H9 (cell line): ENCODE data around the gene DSTN. TPM values are rescaled to one million over a fixed set of nuclear protein-coding genes. Genes with fewer than 3 reads are reported as not detected.

ENCODE experiments used
- DNase-seq: peaks from one replicate; pipeline ENCODE4 v3.0.0-alpha.2; 2017
- H2AFZ ChIP-seq: one replicate; pipeline ENCODE4 v1.6.1; 2013; ENCODE audit warnings: mild to moderate bottlenecking, low read length, control low read depth, moderate library complexity
- H2AK5ac ChIP-seq: 2 replicates; pipeline ENCODE4 v1.6.1; 2013; ENCODE audit warnings: low read length, control low read depth, mixed read lengths; ENCODE audit not compliant: insufficient read length
- H2BK120ac ChIP-seq: one replicate; pipeline ENCODE4 v1.6.1; 2013; ENCODE audit warnings: low read depth, mild to moderate bottlenecking, low read length, control low read depth, inconsistent platforms; ENCODE audit not compliant: poor library complexity, severe bottlenecking
- H2BK12ac ChIP-seq: 2 replicates; pipeline ENCODE4 v1.6.1; 2013; ENCODE audit warnings: low read length, control low read depth, mixed read lengths, low read depth; ENCODE audit not compliant: insufficient read length
- H2BK15ac ChIP-seq: 2 replicates; pipeline ENCODE4 v1.6.1; 2013; ENCODE audit warnings: low read depth, low read length, control low read depth
- H2BK20ac ChIP-seq: one replicate; pipeline ENCODE4 v1.6.1; 2013; ENCODE audit warnings: low read depth, mild to moderate bottlenecking, low read length, control low read depth, inconsistent platforms; ENCODE audit not compliant: poor library complexity, severe bottlenecking
- H2BK5ac ChIP-seq: 2 replicates; pipeline ENCODE4 v1.6.1; 2013; ENCODE audit warnings: low read length, control low read depth, mixed read lengths; ENCODE audit not compliant: insufficient read length
- H3K14ac ChIP-seq: 2 replicates; pipeline ENCODE4 v1.6.1; 2013; ENCODE audit warnings: low read length, control low read depth; ENCODE audit not compliant: insufficient read depth
- H3K18ac ChIP-seq: 2 replicates; pipeline ENCODE4 v1.6.1; 2013; ENCODE audit warnings: low read depth, mild to moderate bottlenecking, mixed read lengths, low read length, control low read depth; ENCODE audit not compliant: insufficient read length
- H3K23ac ChIP-seq: 2 replicates; pipeline ENCODE4 v1.6.1; 2013; ENCODE audit warnings: low read length, control low read depth, mixed read lengths, low read depth; ENCODE audit not compliant: insufficient read length
- H3K23me2 ChIP-seq: 2 replicates; pipeline ENCODE4 v1.6.1; 2013; ENCODE audit warnings: low read depth, mild to moderate bottlenecking, mixed read lengths, low read length, control low read depth; ENCODE audit not compliant: insufficient read length, poor library complexity, severe bottlenecking
- H3K27ac ChIP-seq: 2 replicates; pipeline ENCODE4 v1.5.1; 2013; ENCODE audit warnings: low read length, control low read depth, mixed read lengths, low read depth; ENCODE audit not compliant: insufficient read length
- H3K27me3 ChIP-seq: 2 replicates; pipeline ENCODE4 v1.6.1; 2013; ENCODE audit warnings: low read length, control low read depth, inconsistent platforms; ENCODE audit not compliant: insufficient read depth
- H3K4ac ChIP-seq: 2 replicates; pipeline ENCODE4 v1.6.1; 2013; ENCODE audit warnings: low read depth, mild to moderate bottlenecking, control low read depth, inconsistent platforms, low read length, moderate library complexity
- H3K4me1 ChIP-seq: 2 replicates; pipeline ENCODE4 v1.6.1; 2013; ENCODE audit warnings: low read length, control low read depth, inconsistent platforms; ENCODE audit not compliant: insufficient read depth
- H3K4me2 ChIP-seq: 2 replicates; pipeline ENCODE4 v1.6.1; 2013; ENCODE audit warnings: low read length, control low read depth, mixed read lengths; ENCODE audit not compliant: insufficient read length, insufficient read depth
- H3K56ac ChIP-seq: 2 replicates; pipeline ENCODE4 v1.6.1; 2013; ENCODE audit warnings: low read depth, mild to moderate bottlenecking, mixed read lengths, low read length, control low read depth; ENCODE audit not compliant: insufficient read length
- H3K79me1 ChIP-seq: 2 replicates; pipeline ENCODE4 v1.6.1; 2013; ENCODE audit warnings: low read depth, mild to moderate bottlenecking, moderate library complexity, low read length, control low read depth, inconsistent platforms; ENCODE audit not compliant: insufficient read depth, poor library complexity, severe bottlenecking
- H3K79me2 ChIP-seq: 2 replicates; pipeline ENCODE4 v1.6.1; 2013; ENCODE audit warnings: low read length, control low read depth, inconsistent platforms; ENCODE audit not compliant: insufficient read depth
- H3K9ac ChIP-seq: 2 replicates; pipeline ENCODE4 v1.6.1; 2013; ENCODE audit warnings: low read length, control low read depth, mixed read lengths; ENCODE audit not compliant: insufficient read length; ENCODE audit errors: extremely low read depth
- H3K9me3 ChIP-seq: one replicate; pipeline ENCODE4 v1.6.1; 2013; ENCODE audit warnings: low read depth, low read length, inconsistent platforms; ENCODE audit not compliant: control insufficient read depth
- H3T11ph ChIP-seq: one replicate; pipeline ENCODE4 v1.6.1; 2013; ENCODE audit warnings: mild to moderate bottlenecking, low read length, control low read depth, inconsistent platforms
- H4K20me1 ChIP-seq: one replicate; pipeline ENCODE4 v1.6.1; 2013; ENCODE audit not compliant: control insufficient read depth, insufficient read length, insufficient read depth
- H4K5ac ChIP-seq: 2 replicates; pipeline ENCODE4 v1.6.1; 2013; ENCODE audit warnings: low read depth, mild to moderate bottlenecking, mixed read lengths, low read length, control low read depth; ENCODE audit not compliant: insufficient read length
- H4K8ac ChIP-seq: replicated peaks from 2 replicates; pipeline ENCODE4 v1.6.1; 2013; ENCODE audit warnings: low read length, control low read depth, mixed read lengths, low read depth; ENCODE audit not compliant: insufficient read length
- H4K91ac ChIP-seq: 2 replicates; pipeline ENCODE4 v1.6.1; 2013; ENCODE audit warnings: low read depth, mild to moderate bottlenecking, moderate library complexity, mixed read lengths, low read length, control low read depth; ENCODE audit not compliant: insufficient read length
- H3K27ac Mint-ChIP-seq, 3 experiments: 2 replicates in 2 of 3; 3 replicates in 1 of 3; pipeline ENCODE4 v1.8.0; 2020 to 2021; ENCODE audit warnings: mixed read lengths in 3 of 3, mild to moderate bottlenecking in 1 of 3, moderate library complexity in 1 of 3
- H3K27me3 Mint-ChIP-seq: 2 replicates; pipeline ENCODE4 v1.8.0; 2021; ENCODE audit warnings: low read depth, mild to moderate bottlenecking, moderate library complexity, mixed read lengths
- H3K36me3 Mint-ChIP-seq, 3 experiments: 2 replicates in 2 of 3; 3 replicates in 1 of 3; pipeline ENCODE4 v1.8.0; 2020 to 2021; ENCODE audit warnings: low read depth in 3 of 3, mixed read lengths in 3 of 3; ENCODE audit not compliant: insufficient read depth in 1 of 3
- H3K4me1 Mint-ChIP-seq, 2 experiments: 2 replicates each; pipeline ENCODE4 v1.8.0; 2020; ENCODE audit warnings: mixed read lengths in 2 of 2
- H3K4me3 Mint-ChIP-seq, 2 experiments: 2 replicates in 1 of 2; 3 replicates in 1 of 2; pipeline ENCODE4 v1.8.0; 2020 to 2021; ENCODE audit warnings: mild to moderate bottlenecking in 2 of 2, mixed read lengths in 2 of 2, moderate library complexity in 1 of 2
- H3K9me3 Mint-ChIP-seq, 2 experiments: 2 replicates in 1 of 2; 3 replicates in 1 of 2; pipeline ENCODE4 v1.8.0; 2020; ENCODE audit warnings: mild to moderate bottlenecking in 2 of 2, mixed read lengths in 2 of 2, moderate library complexity in 1 of 2
- WGBS: extraction: QIAGEN DNeasy Blood & Tissue Kit; methylation state at CpG from one replicate; pipeline ENCODE4 v1.1.7; 2013; ENCODE audit warnings: missing lambda C conversion rate, low lambda C conversion rate, mixed read lengths; ENCODE audit not compliant: insufficient read length; ENCODE audit errors: extremely low coverage; 5-methylcytosine and 5-hydroxymethylcytosine counted together
- total RNA-seq: library from RNA; stranded (reverse); gene quantifications from 2 replicates; pipeline ENCODE4 v1.2.1, GENCODE V29; 2021
- TF ChIP-seq, protein P1 (sequence below): fragments of 200-600 bp; sonication (generic); conservative IDR thresholded peaks from 3 replicates; pipeline ENCODE4 v1.8.0; 2021; ENCODE audit warnings: antibody characterized with exemption, mild to moderate bottlenecking

DSTN gene
- total RNA-seq, 1 experiment from 2014 or later: 145 TPM

DNA sequence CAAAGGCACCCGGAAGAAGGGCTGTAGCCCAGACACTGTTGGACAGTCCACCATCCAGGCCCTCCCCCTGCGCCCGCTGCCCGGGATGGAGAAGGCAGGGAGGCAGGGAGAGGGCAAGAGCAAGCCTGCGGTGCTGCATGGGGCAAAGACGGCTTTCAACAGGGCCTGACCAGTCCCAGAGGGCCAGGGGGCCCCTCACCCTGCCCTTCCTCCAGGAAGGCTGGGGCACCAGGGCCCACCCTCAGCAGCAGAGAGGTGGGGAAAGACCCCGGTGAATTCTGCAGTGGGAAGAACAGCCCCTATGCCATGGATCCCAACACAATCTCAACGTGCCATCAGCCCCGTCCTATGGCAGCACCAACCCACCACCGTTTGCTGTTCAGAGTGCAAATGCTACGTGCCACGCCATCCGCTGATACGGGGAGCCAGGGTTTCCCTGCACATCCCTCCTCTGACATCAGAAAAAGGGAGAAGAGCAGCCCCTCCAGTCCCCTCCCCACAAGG is 71.1 kb downstream of the DSTN start:
- no peak overlapping the region for H4K91ac ChIP-seq

More for the DNA sequence above, 71.1 kb downstream of the DSTN start:
- no peak overlapping the region for H2BK120ac ChIP-seq
- no peak overlapping the region for H3K56ac ChIP-seq
- H2AFZ ChIP-seq: no peak overlapping the region
- H2AK5ac ChIP-seq: no peak overlapping the region
- Mint-ChIP-seq H3K27ac (peak overlapping the region in 2 of 3 experiments; percentile 22 to 53; a peak in 2 of 7 replicates), H3K36me3 (peaks cover 21 to 29% (median 22%) of the 10 kb centered on the region in 3 experiments; a peak in 6 of 7 replicates), H3K4me3 (no peak overlapping the region), H3K9me3 (no peaks in the 10 kb centered on the region), H3K27me3 (no peaks in the 10 kb centered on the region), H3K4me1 (peaks cover 11 to 24% of the 10 kb centered on the region in 2 experiments)
- no peak overlapping the region for H3K4me2 ChIP-seq
- H4K5ac ChIP-seq: no peak overlapping the region
- H3K4me1 ChIP-seq: no peaks in the 10 kb centered on the region
- H2BK20ac ChIP-seq: no peak overlapping the region
- H2BK15ac ChIP-seq: no peak overlapping the region
- DNase-seq: no peak
- H3K79me1 ChIP-seq: no peaks in the 10 kb centered on the region
- WGBS: no CpG with 5 or more reads among the region's 14 CpGs
- H3K27ac ChIP-seq: no peak overlapping the region
- H3K23me2 ChIP-seq: no peaks in the 10 kb centered on the region
- no peak overlapping the region for H3K18ac ChIP-seq
- H2BK12ac ChIP-seq: no peak overlapping the region
- no peak overlapping the region for H3K14ac ChIP-seq
- H3K9me3 ChIP-seq: no peaks in the 10 kb centered on the region
- H3K27me3 ChIP-seq: no peaks in the 10 kb centered on the region
- no peaks in the 10 kb centered on the region for H4K20me1 ChIP-seq
- H3K79me2 ChIP-seq: peaks cover 2% of the 10 kb centered on the region; the same call in 1 of the 2 replicates
- no peak overlapping the region for H3K4ac ChIP-seq
- H3K9ac ChIP-seq: no peak overlapping the region
- TF ChIP-seq, protein P1, sequence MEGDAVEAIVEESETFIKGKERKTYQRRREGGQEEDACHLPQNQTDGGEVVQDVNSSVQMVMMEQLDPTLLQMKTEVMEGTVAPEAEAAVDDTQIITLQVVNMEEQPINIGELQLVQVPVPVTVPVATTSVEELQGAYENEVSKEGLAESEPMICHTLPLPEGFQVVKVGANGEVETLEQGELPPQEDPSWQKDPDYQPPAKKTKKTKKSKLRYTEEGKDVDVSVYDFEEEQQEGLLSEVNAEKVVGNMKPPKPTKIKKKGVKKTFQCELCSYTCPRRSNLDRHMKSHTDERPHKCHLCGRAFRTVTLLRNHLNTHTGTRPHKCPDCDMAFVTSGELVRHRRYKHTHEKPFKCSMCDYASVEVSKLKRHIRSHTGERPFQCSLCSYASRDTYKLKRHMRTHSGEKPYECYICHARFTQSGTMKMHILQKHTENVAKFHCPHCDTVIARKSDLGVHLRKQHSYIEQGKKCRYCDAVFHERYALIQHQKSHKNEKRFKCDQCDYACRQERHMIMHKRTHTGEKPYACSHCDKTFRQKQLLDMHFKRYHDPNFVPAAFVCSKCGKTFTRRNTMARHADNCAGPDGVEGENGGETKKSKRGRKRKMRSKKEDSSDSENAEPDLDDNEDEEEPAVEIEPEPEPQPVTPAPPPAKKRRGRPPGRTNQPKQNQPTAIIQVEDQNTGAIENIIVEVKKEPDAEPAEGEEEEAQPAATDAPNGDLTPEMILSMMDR: no peak
- H4K8ac ChIP-seq: no peak overlapping the region
- no peak overlapping the region for H3T11ph ChIP-seq
- H3K23ac ChIP-seq: no peak overlapping the region
- H2BK5ac ChIP-seq: no peak overlapping the region
